GM12878 (cell line): ENCODE data around the gene MBD3.

Source experiments
- FOXM1 ChIP-seq: IDR thresholded peaks from 2 replicates; pipeline ENCODE4 v1.6.1; 2012; ENCODE audit warnings: low read depth, mild to moderate bottlenecking, inconsistent platforms, low read length, moderate library complexity
- POLR2A ChIP-seq: IDR thresholded peaks from 2 replicates; pipeline ENCODE4 v1.6.1; 2011; ENCODE audit warnings: low read depth, mild to moderate bottlenecking, low read length
- SP1 ChIP-seq: IDR thresholded peaks from one replicate; pipeline ENCODE4 v1.6.1; 2011; ENCODE audit warnings: low read depth, low read length

GRCh38 chr19:1630811-1631210 lies 38.1 kb upstream of the MBD3 start:
- TF ChIP-seq FOXM1: no peak
- no peak for TF ChIP-seq SP1
- peak; percentile 48; the same call in 1 of the 2 replicates for TF ChIP-seq POLR2A
